Measurements from ENCODE around the gene CCDC88C. TPM values are rescaled to one million over a fixed set of nuclear protein-coding genes. Genes with fewer than 3 reads are reported as not detected.
A peak's percentile ranks its signal among the peaks of the same experiment; 100 is the strongest.

Gene CCDC88C
- total RNA-seq, 1 experiment from 2014 or later = 21.3 TPM

GRCh38 chr14:91351512-91351862 lies 66.1 kb downstream of the CCDC88C start:
- in situ Hi-C loops (cut with HindIII; ENCODE audit: low pct_unique_long_range_greater_than_20kb, low sequenced_read_pairs) = no loop called here
- no peaks in the 10 kb centered on the region for H3K27me3 ChIP-seq (ENCODE audit: control insufficient read depth, insufficient read depth, low read length)

GRCh38 chr14:91350813-91351511 lies 66.7 kb downstream of the CCDC88C start:
- DNase-seq (ENCODE audit: low read depth, low spot score) = no peak
- Histone ChIP-seq H3K36me3 (ENCODE audit: control insufficient read depth, insufficient read depth, low read length) (no peaks in the 10 kb centered on the region), H3K4me1 (ENCODE audit: control insufficient read depth, insufficient read depth, low read length) (peaks cover 32% of the 10 kb centered on the region), H3K4me3 (ENCODE audit: low read depth in 2 of 2, low read length in 2 of 2) (peak overlapping the region; percentile 29 to 60), H3K27me3 (ENCODE audit: control insufficient read depth, insufficient read depth, low read length) (no peaks in the 10 kb centered on the region), H3K9me3 (ENCODE audit: control insufficient read depth, insufficient read depth, low read depth, low read length) (no peaks in the 10 kb centered on the region), H3K27ac (ENCODE audit: low read length) (peak overlapping the region; percentile 83)
- in situ Hi-C loops (cut with HindIII; ENCODE audit: low pct_unique_long_range_greater_than_20kb, low sequenced_read_pairs) (no loop called here), intact Hi-C loops (cut with micrococcal nuclease; ENCODE audit: unreplicated experiment) (no loop called here)
- TF ChIP-seq REST (IDR thresholded peaks at IDR 0.05; ENCODE audit: insufficient read depth in 1 of 2, low read depth in 2 of 2, low read length in 1 of 2) = no peak
- no peak for TF ChIP-seq SIN3A (IDR thresholded peaks at IDR 0.05; ENCODE audit: borderline replicate concordance, insufficient read depth, low read depth, low read length)
- TF ChIP-seq CTCF (IDR thresholded peaks at IDR 0.05) = no peak
- TF ChIP-seq POLR2AphosphoS5 (IDR thresholded peaks at IDR 0.05; ENCODE audit: low read depth, low read length) = no peak
- no peak for TF ChIP-seq TCF7L2 (IDR thresholded peaks at IDR 0.05; ENCODE audit: low read depth, low read length)
- ChIA-PET CTCF (interaction anchor here (0.5 to 0.6 kb wide), 2 partner anchors 91 to 560 kb away, joined by 3 to 4 read pairs; no protein-coding TSS in a partner anchor), POLR2A (no interaction called here)
- no TSS peak for BruUV-seq (replicated peaks)
- ATAC-seq = peak; percentile 56

More at GRCh38 chr14:91351512-91351862, 66.1 kb downstream of the CCDC88C start:
- Histone ChIP-seq H3K4me3 (ENCODE audit: low read depth in 2 of 2, low read length in 2 of 2) (peak overlapping the region; percentile 29 to 60; a peak in 3 of 4 replicates), H3K27ac (ENCODE audit: low read length) (peak overlapping the region; percentile 83), H3K9me3 (ENCODE audit: control insufficient read depth, insufficient read depth, low read depth, low read length) (no peaks in the 10 kb centered on the region), H3K4me1 (ENCODE audit: control insufficient read depth, insufficient read depth, low read length) (peaks cover 32% of the 10 kb centered on the region), H3K36me3 (ENCODE audit: control insufficient read depth, insufficient read depth, low read length) (no peaks in the 10 kb centered on the region)
- TF ChIP-seq REST (IDR thresholded peaks at IDR 0.05; ENCODE audit: insufficient read depth in 1 of 2, low read depth in 2 of 2, low read length in 1 of 2) (no peak), CTCF (IDR thresholded peaks at IDR 0.05) (no peak), SIN3A (IDR thresholded peaks at IDR 0.05; ENCODE audit: borderline replicate concordance, insufficient read depth, low read depth, low read length) (no peak), POLR2AphosphoS5 (IDR thresholded peaks at IDR 0.05; ENCODE audit: low read depth, low read length) (no peak), TCF7L2 (IDR thresholded peaks at IDR 0.05; ENCODE audit: low read depth, low read length) (no peak)
- DNase-seq (ENCODE audit: low read depth, low spot score) (no peak), ATAC-seq (peak; percentile 32)
- intact Hi-C loops (cut with micrococcal nuclease; ENCODE audit: unreplicated experiment) = no loop called here
- POLR2A ChIA-PET = no interaction called here
- BruUV-seq (replicated peaks) = no TSS peak
- CTCF ChIA-PET = interaction anchor here (0.7 kb wide), 1 partner anchor 1378 kb away, joined by 3 read pairs; no protein-coding TSS in a partner anchor
